Stimulated activated CD4-positive, alpha-beta T cell treated with anti-CD3 and anti-CD28 coated beads, Interleukin-12 subunit alpha, Interleukin-12 subunit beta, amount 100 ng/mL, for 48 hours (primary cell): ENCODE results near the gene CHST8.

Experiments
- DNase-seq, 3 donors: peaks; one replicate each; pipeline ENCODE4 v3.0.0-alpha.2; 2020; ENCODE audit warnings: low read depth in 2 of 3, low spot score in 1 of 3

The CHST8 gene

GRCh38 chr19:33763633-33764371 lies 142.0 kb downstream of the CHST8 start:
- DNase-seq = no peak

DNA sequence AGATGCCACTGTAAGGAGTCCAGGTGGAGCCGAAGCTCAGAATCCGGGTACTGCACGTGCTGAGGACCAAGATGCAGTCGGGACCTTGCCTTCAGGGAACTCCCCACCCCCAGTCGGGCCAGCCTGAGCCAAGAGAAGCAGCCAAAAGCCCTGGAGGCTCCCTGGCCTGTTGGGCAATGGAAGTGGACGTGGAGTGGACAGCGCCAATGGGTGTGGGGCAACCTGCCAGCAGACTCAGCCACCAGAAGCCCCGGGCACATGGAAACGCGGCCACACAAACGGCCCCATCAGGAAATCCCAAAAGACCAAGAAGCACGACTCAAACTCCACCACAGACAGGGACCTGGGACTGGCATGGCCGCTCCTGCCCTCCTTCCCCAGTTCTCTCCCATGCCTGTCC lies 144.9 kb downstream of the CHST8 start:
- DNase-seq = no peak

DNA sequence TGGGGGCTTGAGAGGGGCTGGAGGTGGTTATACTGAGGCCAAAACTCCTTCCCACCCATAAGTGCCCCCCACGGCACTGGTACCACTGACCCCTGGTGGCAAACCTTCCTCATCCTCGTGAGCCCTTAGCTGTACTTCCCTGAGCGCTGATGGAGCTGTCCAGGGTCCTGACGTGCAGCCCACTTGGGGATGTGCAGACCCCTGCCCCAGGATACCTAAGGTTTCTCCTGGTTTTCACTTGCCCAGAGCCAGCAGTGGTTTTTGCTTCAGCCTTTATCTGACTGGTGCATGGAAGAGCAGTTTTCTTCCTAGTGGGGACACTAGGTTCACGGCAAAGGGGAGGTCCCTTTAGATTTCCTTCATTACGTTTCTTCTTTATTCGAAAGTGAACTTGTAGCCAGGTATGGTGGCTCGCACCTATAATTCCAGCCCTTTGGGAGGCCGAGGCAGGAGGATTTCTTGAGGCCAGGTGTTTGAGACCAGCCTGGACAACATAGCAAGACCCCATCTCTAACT lies 146.2 kb downstream of the CHST8 start:
- DNase-seq = no peak

DNA sequence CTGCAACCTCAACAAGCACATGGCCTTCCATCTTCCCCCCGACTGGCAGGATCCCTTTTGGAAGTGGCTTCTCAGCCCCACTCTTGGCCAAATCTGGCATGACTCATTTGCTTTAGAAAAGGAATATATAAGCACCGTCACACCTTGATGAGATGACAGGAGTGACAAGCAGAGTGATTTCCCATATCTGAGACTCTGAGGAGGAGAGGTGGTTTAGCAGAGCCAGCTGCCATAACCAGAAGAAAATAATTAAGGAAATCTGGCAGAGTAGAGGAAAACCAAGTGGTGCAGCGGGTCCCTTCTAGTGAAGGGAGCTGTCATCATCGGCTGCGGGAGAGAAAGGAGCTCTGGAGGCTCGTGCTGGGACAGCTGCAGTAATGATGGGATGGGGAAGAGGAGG lies 147.5 kb downstream of the CHST8 start:
- no peak for DNase-seq

DNA sequence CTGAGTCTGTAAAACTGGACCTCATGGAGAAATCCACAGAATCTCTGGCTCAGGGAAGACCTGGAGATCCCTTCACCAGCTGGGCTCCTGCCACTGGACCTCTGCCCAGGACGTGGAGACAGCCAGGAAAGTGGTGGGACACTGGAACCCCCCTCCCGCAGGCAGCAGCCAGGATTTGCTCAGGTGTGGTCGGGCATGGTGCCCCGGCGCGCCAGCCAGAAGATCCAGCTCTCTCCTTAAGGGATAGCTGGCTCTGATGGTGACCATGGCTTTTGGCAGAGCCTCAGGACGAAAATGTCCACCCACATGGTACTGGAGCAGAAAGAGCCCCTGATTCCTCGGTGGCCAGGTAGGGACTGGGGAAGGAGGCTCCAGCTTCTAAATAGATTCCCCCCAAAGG lies 148.4 kb downstream of the CHST8 start:
- DNase-seq = no peak

- DNase-seq = peak; percentile 48 to 67 (median 56)
Observed at GRCh38 chr19:33771384-33772101, 149.8 kb downstream of the CHST8 start.

DNA sequence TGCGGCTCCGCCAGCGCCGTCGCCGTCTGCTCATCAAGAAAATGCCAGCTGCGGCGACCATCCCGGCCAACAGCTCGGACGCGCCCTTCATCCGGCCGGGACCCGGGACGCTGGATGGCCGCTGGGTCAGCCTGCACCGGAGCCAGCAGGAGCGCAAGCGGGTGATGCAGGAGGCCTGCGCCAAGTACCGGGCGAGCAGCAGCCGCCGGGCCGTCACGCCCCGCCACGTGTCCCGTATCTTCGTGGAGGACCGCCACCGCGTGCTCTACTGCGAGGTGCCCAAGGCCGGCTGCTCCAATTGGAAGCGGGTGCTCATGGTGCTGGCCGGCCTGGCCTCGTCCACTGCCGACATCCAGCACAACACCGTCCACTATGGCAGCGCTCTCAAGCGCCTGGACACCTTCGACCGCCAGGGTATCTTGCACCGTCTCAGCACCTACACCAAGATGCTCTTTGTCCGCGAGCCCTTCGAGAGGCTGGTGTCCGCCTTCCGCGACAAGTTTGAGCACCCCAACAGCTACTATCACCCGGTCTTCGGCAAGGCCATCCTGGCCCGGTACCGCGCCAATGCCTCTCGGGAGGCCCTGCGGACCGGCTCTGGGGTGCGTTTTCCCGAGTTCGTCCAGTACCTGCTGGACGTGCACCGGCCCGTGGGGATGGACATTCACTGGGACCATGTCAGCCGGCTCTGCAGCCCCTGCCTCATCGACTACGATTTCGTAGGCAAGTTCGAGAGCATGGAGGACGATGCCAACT lies 150.5 kb downstream of the CHST8 start:
- DNase-seq = no peak

DNA sequence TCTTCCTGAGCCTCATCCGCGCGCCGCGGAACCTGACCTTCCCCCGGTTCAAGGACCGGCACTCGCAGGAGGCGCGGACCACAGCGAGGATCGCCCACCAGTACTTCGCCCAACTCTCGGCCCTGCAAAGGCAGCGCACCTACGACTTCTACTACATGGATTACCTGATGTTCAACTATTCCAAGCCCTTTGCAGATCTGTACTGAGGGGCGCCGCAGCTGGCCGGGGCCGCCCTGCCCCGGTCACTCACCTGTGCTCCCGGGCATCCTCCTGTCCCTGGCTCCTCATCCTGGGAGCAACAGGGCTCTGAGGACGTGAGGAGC lies 151.1 kb downstream of the CHST8 start:
- DNase-seq = no peak

DNA sequence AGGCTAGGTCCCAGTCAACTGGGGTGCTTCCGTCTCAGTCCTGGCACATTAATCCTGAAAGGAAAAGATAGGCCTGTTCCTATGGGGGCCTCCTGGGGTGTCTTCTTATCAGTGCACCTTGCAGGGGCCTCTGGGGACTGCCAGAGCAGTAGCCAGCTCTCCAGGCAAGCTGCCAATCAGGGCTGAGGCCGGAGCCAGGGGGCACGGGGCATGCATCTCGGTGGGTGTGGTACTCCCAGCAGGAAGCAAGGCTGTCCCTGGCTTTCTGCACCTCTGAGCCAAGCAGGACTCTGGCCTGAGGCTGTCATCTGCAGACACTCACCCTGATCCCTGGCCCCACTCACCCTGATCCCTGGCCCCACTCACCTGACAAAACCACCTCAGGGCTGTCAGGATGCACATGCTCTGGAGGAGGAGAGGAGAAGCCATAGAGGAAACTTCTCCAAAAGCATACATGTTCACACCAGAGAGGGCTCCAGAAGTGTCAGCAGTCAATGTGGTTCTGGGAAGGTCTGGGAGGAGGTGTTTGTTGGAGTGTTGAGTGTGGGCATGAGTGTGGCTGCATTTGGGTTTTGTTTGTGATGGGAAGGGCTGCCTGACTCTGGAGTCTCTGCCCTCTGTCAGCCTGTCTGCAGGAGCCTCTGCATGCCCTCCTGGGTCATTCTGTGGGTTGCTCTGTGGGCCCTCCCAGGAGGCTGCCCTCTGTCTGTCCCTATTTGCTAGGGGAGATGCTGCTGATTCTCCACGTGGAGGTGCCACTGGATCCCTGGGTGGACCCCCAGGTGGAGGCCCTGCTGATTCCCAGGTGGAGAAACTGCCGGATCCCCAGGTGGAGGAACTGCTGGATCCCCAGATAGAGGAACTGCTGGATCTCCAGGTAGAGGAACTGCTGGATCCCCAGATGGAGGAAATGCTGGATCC lies 152.2 kb downstream of the CHST8 start:
- DNase-seq = no peak

GRCh38 chr19:33774751-33775150 lies 153.0 kb downstream of the CHST8 start:
- DNase-seq = no peak

- no peak for DNase-seq
Observed at GRCh38 chr19:33775731-33776487, 154.2 kb downstream of the CHST8 start.

- DNase-seq = no peak
Observed at GRCh38 chr19:33777351-33777750, 155.6 kb downstream of the CHST8 start.

DNA sequence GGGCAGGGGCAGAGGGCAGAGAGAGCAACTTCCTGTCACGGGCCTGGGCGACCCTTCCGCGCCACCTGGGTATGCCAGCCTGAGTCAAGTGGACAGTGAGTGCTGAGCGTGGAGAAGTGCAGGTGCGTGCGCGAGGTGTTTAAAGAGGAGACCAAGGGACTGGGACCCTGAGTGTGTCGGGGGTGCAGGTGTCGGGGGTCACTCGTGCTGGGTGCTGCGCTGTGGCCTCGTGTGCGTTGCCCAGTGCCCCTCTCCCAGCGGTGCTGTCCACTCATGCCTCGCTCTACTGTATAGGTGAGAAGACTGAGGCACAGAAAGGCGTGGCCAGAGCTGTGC lies 156.0 kb downstream of the CHST8 start:
- DNase-seq = no peak

- peak; percentile 76 to 86 (median 80) for DNase-seq
Observed at GRCh38 chr19:33778089-33778791, 156.5 kb downstream of the CHST8 start.

DNA sequence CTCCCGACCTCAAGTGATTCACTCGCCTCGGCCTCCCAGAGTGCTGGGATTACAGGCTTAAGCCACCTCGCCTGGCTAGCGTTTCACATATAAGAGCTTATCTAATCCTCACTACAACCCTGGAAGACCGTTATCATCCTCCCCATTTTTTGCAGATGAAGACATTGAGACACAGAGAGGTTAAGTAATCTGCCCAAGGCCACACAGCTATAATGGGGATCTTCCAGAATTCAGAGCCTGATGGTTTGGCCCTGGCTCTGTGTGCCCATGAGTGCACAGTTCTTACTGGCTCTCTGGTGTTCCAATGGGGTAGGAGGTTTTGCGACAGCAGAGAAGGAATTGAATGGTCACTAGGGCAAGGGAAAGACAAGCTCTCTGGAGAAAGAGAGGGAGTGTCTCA lies 158.1 kb downstream of the CHST8 start:
- DNase-seq = no peak

DNA sequence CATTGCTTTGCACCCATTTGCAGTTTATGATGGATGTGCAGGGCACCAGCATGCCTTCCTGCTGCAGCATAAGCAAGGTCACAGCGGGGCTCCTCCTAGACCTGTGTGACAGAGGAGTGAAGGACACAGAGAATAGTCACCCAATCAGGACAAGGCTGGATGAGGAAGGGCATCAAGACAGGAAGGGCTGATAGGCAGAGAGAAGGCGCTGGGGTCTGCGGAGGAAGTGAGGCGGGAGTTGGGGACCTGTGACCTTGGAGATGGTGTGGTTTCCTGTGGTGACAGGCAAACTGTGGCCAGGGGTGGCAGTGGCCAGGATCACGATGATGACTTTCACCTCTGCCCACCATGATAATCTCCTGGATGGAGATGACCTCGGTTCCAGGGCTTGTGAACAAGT lies 158.5 kb downstream of the CHST8 start:
- DNase-seq = no peak

DNA sequence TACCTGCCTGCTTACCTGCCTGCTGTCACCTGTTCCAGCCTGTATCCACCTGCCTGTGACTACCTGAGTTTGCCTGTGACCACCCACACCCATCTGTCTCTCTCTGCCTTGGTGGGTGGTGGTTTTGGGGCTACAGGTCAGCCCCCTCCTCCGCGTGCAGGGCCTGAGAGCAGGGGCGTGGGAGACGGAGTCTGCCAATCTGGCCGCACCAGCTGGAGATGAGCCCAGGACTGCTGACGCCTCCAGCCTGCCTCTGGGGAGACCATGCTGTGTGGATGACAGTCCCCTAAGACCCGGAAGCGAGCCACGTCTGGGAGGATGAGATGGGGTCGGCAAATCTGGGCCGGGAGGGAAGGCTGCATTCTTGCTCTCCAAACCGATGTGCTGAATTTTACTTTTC lies 159.0 kb downstream of the CHST8 start:
- no peak for DNase-seq

GRCh38 chr19:33781415-33781935 lies 159.7 kb downstream of the CHST8 start:
- DNase-seq = no peak

DNA sequence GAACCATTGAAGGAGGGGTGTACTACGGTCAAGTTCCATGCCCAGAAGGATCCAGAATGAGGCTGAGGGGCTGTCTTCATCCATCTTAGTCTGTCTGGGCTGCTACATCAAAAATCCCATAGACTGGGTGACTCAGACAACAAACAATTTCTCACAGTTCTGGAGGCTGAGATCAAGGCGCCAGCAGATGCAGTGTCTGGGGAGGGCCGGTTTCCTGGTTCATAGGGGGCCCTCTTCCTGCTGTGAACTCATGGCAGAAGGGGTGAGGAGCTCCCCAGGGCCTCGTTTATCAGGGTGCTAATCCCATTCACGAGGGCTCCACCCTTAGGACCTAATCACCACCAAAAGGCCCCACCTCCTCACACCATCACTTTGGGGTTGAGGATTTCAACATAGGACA lies 160.2 kb downstream of the CHST8 start:
- DNase-seq = no peak
